Hepatocyte (in vitro differentiated cells): ENCODE data around the gene ADAMTSL4. TPM values are rescaled to one million over a fixed set of nuclear protein-coding genes. Genes with fewer than 3 reads are reported as not detected.

ENCODE experiments used
- DNase-seq: peaks from one replicate; pipeline ENCODE4 v3.0.0-alpha.2; 2016; ENCODE audit warnings: low spot score
- H2AFZ ChIP-seq: fragments of 200-600 bp; sonication (generic); 2 replicates; pipeline ENCODE4 v1.6.0; 2016; ENCODE audit warnings: antibody characterized with exemption, mild to moderate bottlenecking
- H3K27ac ChIP-seq: fragments of 200-600 bp; sonication (generic); 2 replicates; pipeline ENCODE4 v1.5.1; 2016; ENCODE audit warnings: mild to moderate bottlenecking
- H3K27me3 ChIP-seq: fragments of 200-600 bp; sonication (generic); 2 replicates; pipeline ENCODE4 v1.6.1; 2016
- H3K36me3 ChIP-seq: fragments of 200-600 bp; sonication (generic); replicated peaks from 2 replicates; pipeline ENCODE4 v1.5.1; 2016; ENCODE audit warnings: low read depth; ENCODE audit not compliant: insufficient read depth
- H3K4me1 ChIP-seq: fragments of 200-600 bp; sonication (generic); 2 replicates; pipeline ENCODE4 v1.5.1; 2016; ENCODE audit warnings: mild to moderate bottlenecking, moderate library complexity; ENCODE audit not compliant: insufficient read depth
- H3K4me2 ChIP-seq: fragments of 200-600 bp; sonication (generic); 2 replicates; pipeline ENCODE4 v1.6.0; 2016
- H3K4me3 ChIP-seq: fragments of 200-600 bp; sonication (generic); 2 replicates; pipeline ENCODE4 v1.5.1; 2016; ENCODE audit warnings: mild to moderate bottlenecking
- H3K79me2 ChIP-seq: fragments of 200-600 bp; sonication (generic); 2 replicates; pipeline ENCODE4 v1.6.0; 2017; ENCODE audit warnings: mild to moderate bottlenecking
- H3K9me2 ChIP-seq: fragments of 200-600 bp; sonication (generic); replicated peaks from 2 replicates; pipeline ENCODE4 v1.6.0; 2017; ENCODE audit warnings: mild to moderate bottlenecking; ENCODE audit not compliant: insufficient read depth
- H3K9me3 ChIP-seq: fragments of 200-600 bp; sonication (generic); 2 replicates; pipeline ENCODE4 v1.5.1; 2016; ENCODE audit warnings: low read depth, mild to moderate bottlenecking
- H4K20me1 ChIP-seq: fragments of 200-600 bp; sonication (generic); 2 replicates; pipeline ENCODE4 v1.6.0; 2016; ENCODE audit warnings: mild to moderate bottlenecking; ENCODE audit not compliant: insufficient read depth, poor library complexity, severe bottlenecking
- EZH2 ChIP-seq: fragments of 200-600 bp; sonication (generic); IDR thresholded peaks from 2 replicates; pipeline ENCODE4 v1.6.1; 2016; ENCODE audit warnings: antibody characterized with exemption, mild to moderate bottlenecking, borderline replicate concordance
- EZH2phosphoT487 ChIP-seq: fragments of 200-600 bp; sonication (generic); IDR thresholded peaks from one replicate; pipeline ENCODE4 v1.6.1; 2018; ENCODE audit warnings: antibody characterized with exemption, mild to moderate bottlenecking, low read depth, moderate library complexity; ENCODE audit not compliant: unreplicated experiment, severe bottlenecking
- WGBS: methylation state at CpG from one replicate; pipeline ENCODE4 v1.1.6; 2016; ENCODE audit warnings: low lambda C conversion rate; ENCODE audit errors: missing lambda C conversion rate; 5-methylcytosine and 5-hydroxymethylcytosine counted together
- polyA plus RNA-seq: library from polyadenylated mRNA; unstranded; fragments of >200 nt; fragmentation: Nextera tagmentation; extraction: Ambion mirVana; gene quantifications from 2 replicates; pipeline ENCODE4 v1.2.1, GENCODE V29; 2016
- total RNA-seq: library from RNA; depleted of rRNA; stranded (reverse); fragments of >200 nt; gene quantifications from 2 replicates; pipeline ENCODE4 v1.2.3, GENCODE V29; 2014
- TF ChIP-seq, protein P1 (sequence below): fragments of 200-600 bp; sonication (generic); IDR thresholded peaks from 2 replicates; pipeline ENCODE4 v1.5.1; 2016; ENCODE audit warnings: antibody characterized with exemption, mild to moderate bottlenecking; ENCODE audit not compliant: poor library complexity

ADAMTSL4 gene
- total and polyA plus RNA-seq, 2 experiments from 2014 or later, result 8.1 to 19.7 TPM

DNA sequence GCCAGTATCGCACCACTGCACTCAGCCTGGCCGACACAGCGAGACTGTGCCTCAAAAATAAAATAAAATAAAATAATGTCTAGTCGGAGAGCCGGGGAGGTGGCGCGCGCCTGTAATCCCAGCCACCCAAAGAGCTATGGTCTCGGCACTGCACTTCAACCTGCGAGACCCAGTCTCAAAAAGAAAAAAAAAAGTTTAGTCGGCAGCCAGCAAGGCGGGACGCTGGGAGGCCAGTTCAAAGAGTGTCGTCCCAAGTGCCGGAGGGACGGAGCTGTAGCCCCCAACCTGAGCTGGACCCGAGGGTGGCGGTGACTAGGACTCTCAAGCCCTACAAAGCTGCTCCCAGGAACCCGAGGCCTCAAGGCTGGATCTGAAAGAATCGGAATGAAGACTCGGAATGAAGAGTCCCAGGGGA lies 34.3 kb upstream of the ADAMTSL4 start:
- peak overlapping the region; percentile 73 for H2AFZ ChIP-seq
- no peaks in the 10 kb centered on the region for H3K27me3 ChIP-seq
- no peaks in the 10 kb centered on the region for H3K9me3 ChIP-seq
- no peak for TF ChIP-seq EZH2phosphoT487
- TF ChIP-seq EZH2, result no peak
- TF ChIP-seq, protein P1, sequence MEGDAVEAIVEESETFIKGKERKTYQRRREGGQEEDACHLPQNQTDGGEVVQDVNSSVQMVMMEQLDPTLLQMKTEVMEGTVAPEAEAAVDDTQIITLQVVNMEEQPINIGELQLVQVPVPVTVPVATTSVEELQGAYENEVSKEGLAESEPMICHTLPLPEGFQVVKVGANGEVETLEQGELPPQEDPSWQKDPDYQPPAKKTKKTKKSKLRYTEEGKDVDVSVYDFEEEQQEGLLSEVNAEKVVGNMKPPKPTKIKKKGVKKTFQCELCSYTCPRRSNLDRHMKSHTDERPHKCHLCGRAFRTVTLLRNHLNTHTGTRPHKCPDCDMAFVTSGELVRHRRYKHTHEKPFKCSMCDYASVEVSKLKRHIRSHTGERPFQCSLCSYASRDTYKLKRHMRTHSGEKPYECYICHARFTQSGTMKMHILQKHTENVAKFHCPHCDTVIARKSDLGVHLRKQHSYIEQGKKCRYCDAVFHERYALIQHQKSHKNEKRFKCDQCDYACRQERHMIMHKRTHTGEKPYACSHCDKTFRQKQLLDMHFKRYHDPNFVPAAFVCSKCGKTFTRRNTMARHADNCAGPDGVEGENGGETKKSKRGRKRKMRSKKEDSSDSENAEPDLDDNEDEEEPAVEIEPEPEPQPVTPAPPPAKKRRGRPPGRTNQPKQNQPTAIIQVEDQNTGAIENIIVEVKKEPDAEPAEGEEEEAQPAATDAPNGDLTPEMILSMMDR, result no peak
- H3K4me1 ChIP-seq, result peaks cover 11% of the 10 kb centered on the region
- H3K9me2 ChIP-seq, result no peaks in the 10 kb centered on the region
- DNase-seq, result no peak
- no peaks in the 10 kb centered on the region for H3K36me3 ChIP-seq
- H3K27ac ChIP-seq, result peak overlapping the region; percentile 44
- no peaks in the 10 kb centered on the region for H4K20me1 ChIP-seq
- peak overlapping the region; percentile 92 for H3K4me2 ChIP-seq
- H3K79me2 ChIP-seq, result no peaks in the 10 kb centered on the region
- H3K4me3 ChIP-seq, result peak overlapping the region; percentile 44
- WGBS, result 31% methylated on average over 21 of the region's 21 CpGs

DNA sequence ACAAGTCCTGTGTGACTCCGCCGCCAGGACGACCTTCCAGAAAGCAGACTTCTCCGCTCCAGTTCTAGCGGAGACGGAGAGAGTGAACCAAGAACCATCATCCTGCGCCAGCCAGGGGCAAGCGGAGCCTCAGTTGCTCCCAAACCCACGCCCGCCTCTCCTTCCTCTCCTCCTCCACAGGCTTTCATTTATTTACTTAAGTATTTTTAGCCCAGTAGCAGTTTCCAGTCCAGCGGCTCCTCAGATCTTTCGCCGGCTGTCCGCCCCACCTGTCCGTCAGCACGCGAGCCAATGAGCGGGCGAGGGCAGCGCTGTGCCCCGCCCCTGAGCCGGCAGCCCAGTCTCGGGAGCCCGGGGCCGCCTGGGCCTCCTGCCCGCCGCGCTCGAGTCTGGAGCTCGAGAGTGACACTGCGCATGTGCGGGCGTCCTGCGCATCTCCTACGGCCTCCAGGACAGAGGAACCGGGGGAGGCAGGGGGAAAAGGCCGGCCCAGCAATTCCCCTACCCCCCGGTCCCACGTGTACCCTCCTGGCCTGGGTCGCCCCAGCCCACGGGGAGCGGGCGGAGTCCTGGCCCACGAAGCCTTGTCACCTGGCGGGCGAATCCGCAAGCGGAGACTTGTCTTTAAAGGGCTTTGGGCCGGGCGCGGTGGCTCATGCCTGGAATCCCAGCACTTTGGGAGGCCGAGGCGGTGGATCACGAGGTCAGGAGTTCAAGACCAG lies 33.7 kb upstream of the ADAMTSL4 start, which contains the start of gene FALEC:
TSS of gene FALEC (plus strand) at position 425 of the 722 bp plus-strand sequence.
- Histone ChIP-seq H3K27ac (peak within 1 kb of the TSS; percentile 47), H3K4me3 (peak within 1 kb of the TSS; percentile 52), H4K20me1 (no peaks in the 10 kb centered on the region), H3K9me2 (no peaks in the 10 kb centered on the region), H3K4me2 (peak within 1 kb of the TSS; percentile 92), H2AFZ (peak within 1 kb of the TSS; percentile 85), H3K36me3 (no peaks in the 10 kb centered on the region), H3K4me1 (peaks cover 11% of the 10 kb centered on the region), H3K79me2 (no peaks in the 10 kb centered on the region), H3K9me3 (no peaks in the 10 kb centered on the region), H3K27me3 (no peaks in the 10 kb centered on the region)
- TF ChIP-seq EZH2, result no peak
- TF ChIP-seq EZH2phosphoT487, result no peak
- TF ChIP-seq, protein P1, result no peak
- WGBS, result under 1% methylated on average over 48 of the region's 54 CpGs
- peak; percentile 99 for DNase-seq

DNA sequence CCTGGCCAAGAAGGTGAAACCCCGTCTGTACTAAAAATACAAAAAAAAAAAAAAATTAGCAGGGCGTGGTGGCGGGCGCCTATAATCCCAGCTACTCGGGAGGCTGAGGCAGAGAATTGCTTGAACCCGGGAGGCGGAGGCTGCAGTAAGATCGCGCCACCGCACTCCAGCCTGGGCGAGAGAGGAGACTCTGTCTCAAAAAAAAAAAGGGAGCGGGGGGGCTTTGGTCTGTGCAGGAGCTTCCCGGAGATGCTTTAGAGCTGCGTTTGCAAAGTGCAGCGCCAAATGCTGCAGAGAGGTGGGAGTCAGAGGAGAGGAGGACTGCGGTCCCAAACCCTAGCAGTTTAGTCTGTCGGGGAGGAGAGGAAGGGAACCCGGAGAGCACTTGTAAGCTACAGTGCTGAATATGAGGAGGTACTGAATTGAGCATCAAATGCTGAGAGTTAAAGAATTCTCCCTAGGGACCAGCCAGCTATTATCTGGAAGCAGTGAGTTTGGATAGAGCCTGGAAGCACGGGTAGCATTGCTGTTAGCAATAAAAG lies 33.1 kb upstream of the ADAMTSL4 start:
- Histone ChIP-seq H3K4me3 (peak overlapping the region; percentile 52), H3K4me1 (peaks cover 11% of the 10 kb centered on the region), H3K27ac (no peak overlapping the region)

More for the DNA sequence above, 33.1 kb upstream of the ADAMTSL4 start:
- no peak for DNase-seq
- Histone ChIP-seq H3K36me3 (no peaks in the 10 kb centered on the region), H3K9me2 (no peaks in the 10 kb centered on the region), H3K4me2 (peak overlapping the region; percentile 92), H2AFZ (peak overlapping the region; percentile 85), H4K20me1 (no peaks in the 10 kb centered on the region), H3K27me3 (no peaks in the 10 kb centered on the region), H3K79me2 (no peaks in the 10 kb centered on the region), H3K9me3 (no peaks in the 10 kb centered on the region)
- WGBS, result 7% methylated on average over 18 of the region's 19 CpGs
- TF ChIP-seq, protein P1, result no peak
- TF ChIP-seq EZH2 (no peak), EZH2phosphoT487 (no peak)
